HT-29 (cell line): ENCODE data around the gene HOXA7. TPM values are rescaled to one million over a fixed set of nuclear protein-coding genes. Genes with fewer than 3 reads are reported as not detected.

Experiments used
- DNase-seq: peaks from one replicate; pipeline ENCODE4 v3.0.0-alpha.2; 2015; ENCODE audit warnings: low spot score
- total RNA-seq: library from RNA; depleted of rRNA; stranded (reverse); fragments of >200 nt; shearing (Covaris generic); gene quantifications from 2 replicates; pipeline ENCODE4 v1.2.3, GENCODE V29; 2014

Gene HOXA7
- total RNA-seq, 1 experiment from 2014 or later = 10.7 TPM

DNA sequence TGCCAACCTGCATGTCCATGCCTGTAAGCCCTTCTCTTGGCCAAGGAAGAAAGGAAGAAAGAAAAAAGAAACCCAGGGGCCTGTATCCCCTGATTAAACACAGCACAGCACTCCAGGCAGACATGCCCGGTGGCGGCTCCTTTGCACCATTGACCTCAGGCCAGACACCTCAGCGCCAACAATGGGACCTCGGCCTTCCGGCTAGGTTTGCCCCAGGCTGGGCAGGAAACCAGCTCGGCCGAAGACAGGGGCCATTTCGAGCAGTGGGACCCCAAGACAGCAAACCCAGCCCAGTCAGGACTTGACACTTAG lies 14.8 kb upstream of the HOXA7 start:
- no peak for DNase-seq

DNA sequence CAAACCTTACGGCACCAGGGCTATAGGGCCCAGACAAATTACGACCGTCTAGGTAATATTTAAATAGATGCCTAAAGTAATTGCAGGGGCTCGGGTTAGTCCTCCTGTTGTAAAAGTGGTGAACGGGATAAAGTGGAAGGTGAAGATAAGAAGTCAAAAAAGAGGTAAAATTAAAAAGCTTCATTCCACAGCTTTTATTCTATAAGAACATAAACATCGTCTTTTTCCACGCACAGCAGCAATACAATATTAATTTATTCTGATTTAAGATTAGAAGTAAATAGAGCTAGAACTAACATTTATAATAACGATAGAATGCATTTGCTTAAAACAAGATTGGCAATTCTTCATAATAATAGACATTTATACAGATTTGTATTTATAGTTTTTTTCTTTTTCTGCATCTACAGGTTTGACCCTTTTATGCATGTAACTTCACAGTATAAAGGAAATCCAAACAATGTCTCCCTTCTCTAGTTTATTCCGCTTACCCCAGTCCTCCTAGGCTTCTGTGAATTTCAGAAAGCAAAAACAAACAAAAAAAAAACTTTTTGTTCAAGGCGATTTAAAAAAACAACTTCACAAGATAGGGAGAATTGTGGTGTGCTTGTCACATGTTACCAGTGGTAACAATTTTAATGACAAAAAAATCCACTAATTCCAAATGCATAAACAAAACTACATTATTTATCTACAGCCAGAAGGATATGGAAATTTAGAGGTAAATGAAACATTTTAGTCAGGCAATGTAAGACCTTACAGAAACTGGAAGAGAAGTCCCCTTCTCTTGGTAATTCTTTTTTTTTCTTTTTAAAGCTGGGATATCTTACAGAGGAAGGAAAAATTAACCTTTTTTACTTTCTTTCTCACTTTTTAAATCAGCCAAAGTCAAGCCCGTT lies 14.2 kb upstream of the HOXA7 start:
- peak; percentile 76 for DNase-seq

DNA sequence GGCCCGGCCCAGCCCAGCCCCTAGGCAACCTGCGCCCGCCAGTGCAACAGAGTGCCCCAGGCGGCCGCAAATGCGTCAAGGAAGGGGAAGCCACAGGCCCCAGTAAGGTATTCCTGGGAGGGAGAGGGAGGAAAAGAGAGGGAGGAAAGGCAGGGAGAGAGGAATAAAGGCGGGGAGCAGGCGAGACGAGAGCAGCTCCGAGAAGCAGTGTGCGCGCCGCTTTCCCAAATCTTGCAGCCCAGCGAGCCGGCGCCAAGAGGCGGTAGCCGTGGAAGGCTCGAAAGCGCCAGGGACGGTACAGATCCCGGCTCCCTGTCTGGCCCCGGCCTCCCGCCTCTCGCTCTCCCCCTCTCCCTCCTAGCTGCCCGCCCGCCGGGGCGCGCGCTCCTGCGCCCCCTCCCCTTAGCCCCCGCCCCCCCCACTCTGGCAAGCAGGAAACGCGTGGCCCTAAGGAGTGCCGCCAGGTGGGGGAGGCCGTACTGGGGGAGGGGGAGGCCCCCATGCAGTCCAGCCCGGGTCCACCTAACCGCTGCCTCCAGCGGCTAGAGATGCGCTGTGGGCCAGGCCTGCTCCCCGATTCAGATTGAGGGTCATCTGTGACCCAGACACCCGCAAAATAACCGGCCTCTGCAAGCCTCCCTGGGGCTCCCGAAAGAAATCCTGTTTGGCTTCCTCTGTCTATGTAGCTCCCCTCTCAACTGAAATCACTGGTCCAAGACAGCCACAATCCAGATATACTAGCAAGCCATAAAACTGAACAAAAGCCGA lies 13.4 kb upstream of the HOXA7 start:
- peak; percentile 83 for DNase-seq

DNA sequence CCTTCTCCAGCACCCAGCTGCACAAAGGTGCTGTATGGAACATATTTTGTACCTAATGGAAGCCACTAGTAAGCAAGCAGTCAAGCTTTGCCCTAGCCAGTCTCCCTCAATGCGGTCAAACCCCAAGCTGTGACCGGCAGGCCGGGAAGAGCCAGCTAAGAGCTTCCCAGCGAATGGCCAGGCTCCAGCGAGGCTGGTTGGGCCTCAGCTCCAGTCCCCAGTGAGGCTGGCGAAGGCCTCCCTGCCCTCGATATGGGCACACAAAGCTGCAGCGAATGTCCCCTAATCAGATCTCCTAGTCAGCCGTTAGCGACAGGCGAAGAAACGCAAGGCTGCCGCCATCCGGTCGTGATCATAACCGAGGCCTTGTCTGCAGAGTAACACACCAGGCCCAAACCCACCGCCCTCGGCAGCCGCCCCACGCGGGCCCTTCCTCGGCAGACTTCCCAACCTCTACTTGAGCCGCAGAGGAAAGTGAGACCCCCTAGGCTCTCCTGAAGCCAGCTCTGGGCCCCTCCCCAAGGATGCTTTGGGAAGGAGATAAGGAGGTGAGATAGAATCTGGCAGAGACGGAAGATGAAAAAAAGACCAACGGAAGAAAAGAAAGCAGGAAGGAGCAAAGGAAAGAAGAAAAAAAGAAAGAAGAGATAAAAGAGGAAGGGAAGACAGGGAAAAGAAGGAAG lies 11.9 kb upstream of the HOXA7 start:
- peak; percentile 88 for DNase-seq

DNA sequence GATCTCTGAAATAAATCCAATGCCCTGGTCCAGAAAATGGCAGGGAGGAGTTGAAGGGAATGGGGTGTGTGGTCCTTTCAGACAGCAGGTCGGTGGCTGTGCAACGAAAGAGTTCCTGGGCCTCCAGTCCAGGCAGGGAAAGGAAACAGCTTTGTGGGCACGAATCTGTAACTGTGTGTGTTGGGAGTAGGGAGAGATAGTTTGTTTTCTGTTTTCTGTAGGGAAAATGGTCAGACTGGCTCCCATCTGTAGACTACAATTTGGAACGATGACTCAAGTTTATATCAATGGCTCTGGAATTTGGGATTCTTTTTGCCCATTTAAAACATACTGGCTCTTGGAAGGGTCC lies 11.4 kb upstream of the HOXA7 start:
- peak; percentile 73 for DNase-seq

DNA sequence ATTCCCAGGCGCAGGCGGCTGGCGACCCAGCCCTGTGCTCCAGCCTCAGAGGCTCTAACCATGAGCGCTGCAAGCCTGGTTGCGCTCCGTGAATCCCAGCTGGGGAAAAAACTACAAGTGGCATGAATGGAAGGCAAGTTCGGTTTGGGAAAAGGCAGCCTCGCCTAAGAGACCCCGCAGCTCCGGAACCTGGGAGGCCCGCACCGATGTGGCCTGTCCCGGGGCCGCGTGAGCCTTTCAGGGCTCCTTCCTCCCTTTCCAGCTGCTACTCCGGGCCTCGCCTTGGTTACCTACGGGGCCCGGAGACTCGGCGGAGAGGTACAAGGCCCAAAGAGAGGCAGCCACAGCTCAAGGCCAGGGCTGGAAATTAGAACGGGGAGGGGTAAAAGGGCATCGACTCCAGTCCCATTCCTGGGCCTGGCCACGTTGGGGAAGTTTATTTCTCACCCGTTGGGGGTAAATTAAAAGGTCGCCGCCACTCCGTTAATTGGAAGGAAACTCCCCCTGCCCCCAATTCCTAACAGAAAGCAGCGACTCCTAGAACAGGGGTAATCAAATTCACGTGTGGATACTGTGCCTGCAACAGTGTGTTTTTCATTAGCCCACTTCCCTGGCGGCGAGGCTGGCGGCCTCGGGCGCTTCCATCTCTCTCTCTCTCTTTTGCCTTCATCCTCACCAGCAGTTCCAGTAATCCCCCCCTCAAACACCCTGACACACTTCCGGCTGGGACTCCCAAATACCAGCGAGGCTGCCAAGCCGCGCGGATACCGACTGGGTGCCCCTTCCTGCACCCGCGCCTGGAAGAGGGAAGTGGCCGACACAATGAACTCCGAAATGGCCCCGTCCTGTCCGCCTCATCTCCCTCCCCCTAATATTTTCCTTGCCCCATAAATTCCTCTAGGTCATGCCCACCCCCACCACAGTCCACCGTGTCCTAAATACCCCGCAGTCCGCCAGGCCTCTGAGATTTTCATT lies 10.3 kb upstream of the HOXA7 start:
- DNase-seq = peak; percentile 72

DNA sequence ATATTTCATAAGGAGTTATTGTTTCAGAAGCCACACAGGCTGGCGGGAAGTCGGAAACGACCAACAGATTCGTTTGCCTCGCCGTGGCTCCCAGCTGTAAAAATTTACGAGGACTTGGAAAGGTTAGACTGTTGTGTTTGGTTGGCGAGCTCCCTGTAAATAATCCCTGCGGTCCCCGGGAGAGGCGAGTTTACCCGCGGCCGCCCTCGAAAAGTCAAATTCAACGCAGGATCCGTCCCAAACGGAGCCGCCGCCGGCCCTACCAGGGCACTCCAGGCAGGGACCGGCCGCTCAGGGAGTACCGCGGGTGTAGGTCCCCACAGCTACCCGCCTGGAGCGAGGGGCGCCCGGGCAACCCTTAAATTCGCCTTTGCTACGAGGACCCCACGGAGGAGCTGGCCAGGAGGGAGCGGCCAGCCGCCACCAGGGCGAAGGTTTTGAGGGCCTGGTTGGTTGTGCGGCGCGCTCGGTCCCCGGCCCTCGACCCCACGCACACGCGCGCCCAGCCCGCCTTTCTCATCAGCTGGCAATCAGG lies 9.6 kb upstream of the HOXA7 start:
- DNase-seq = no peak

DNA sequence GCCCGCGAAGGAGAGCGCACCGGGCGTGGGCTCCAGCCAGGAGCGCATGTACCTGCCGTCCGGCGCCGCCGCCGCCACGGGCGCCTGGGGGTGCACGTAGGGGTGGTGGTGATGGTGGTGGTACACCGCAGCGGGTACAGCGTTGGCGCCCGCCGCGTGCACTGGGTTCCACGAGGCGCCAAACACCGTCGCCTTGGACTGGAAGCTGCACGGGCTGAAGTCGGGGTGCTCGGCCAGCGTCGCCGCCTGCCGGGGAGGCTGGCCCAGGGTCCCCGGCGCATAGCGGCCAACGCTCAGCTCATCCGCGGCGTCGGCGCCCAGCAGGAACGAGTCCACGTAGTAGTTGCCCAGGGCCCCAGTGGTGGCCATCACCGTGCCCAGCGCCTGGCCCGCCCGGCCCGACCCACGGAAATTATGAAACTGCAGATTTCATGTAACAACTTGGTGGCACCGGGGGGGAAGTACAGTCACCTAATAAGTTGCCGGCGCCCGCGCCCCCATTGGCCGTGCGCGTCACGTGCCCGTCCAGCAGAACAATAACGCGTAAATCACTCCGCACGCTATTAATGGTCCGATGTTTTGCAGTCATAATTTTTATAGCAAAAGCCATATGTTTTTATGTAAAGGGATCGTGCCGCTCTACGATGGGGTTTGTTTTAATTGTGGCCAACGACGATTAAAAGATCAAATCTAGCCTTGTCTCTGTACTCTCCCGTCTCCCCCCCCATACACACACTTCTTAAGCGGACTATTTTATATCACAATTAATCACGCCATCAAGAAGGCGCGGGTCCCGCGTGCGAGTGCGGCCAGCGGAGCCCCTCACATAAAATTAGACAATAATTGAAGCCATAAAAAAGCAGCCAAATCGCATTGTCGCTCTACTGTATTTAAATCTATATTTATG lies 8.9 kb upstream of the HOXA7 start, which contains the start of gene HOXA9:
Gene HOXA9 (minus strand): TSS at position 449 of the 907 bp plus-strand sequence. CDS start 80 bp downstream, at position 369.
- DNase-seq = peak; percentile 97

DNA sequence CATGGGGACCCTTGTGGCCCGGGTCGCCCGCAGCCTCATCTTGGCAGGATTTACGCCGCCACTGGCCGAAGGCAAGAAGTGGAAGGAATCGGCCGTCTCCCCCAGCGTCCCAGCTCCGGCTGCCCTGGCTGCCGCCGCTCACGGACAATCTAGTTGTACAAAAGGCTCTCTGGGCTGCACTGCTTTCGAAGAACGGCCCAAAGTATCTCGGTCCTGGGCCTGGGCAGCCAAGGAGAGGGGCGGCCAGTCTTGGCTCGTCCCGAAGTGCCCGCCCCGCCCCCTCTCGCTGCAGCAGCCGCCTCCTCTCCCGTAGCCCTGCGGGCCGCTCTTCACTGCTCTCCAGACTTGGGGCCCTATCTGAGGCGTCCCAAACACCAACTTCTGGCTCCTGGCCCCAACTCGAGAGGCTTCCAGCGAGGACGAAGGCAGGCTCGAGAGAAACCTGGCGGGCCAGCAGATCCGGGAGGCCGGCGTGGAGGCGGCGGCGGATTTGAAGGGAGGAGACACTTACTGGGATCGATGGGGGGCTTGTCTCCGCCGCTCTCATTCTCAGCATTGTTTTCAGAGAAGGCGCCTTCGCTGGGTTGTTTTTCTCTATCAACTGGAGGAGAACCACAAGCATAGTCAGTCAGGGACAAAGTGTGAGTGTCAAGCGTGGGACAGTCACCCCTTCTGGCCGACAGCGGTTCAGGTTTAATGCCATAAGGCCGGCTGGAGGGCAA lies 8.1 kb upstream of the HOXA7 start:
- DNase-seq = no peak

DNA sequence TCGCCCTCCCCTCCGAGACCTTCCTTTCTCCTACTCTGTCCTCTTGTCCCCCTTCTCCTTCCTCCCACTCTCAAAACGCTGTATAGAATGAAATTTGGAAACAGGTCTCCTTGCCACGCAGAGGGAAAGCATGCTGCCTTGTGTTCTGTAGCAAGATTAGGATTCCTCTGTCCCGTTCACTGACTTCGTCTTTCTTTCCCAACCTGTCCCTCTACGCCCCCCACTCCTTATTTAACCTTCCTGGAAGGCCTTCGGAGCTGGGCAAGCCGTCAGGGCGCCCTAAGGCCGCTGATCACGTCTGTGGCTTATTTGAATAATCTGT lies 7.5 kb upstream of the HOXA7 start:
- no peak for DNase-seq

DNA sequence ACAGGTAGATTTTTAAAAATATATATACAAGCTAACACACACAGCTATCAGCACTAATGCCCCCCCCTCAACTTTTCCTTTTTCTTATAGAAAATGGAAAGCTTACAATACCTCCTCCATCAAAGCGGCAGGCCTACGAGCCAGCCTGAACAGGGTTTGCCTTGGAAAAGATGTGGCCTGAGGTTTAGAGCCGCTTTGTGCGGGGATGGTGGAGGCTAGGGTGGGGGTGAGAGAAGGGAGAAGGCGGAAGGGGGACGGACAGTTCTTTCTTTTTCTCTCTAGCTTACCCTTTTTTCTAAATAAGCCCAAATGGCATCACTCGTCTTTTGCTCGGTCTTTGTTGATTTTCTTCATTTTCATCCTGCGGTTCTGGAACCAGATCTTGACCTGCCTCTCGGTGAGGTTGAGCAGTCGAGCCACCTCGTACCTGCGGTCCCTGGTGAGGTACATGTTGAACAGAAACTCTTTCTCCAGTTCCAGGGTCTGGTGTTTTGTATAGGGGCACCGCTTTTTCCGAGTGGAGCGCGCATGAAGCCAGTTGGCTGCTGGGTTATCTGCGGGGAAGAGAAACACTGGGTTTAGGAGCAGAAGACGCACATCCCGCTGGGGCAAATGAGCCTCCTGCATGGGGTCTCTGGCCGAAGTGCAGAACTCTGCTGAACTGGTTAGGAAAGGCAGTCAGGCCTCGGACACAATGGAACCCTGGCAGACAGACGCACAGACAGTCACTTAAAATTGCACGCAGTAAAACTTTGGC lies 7.0 kb upstream of the HOXA7 start:
- no peak for DNase-seq

DNA sequence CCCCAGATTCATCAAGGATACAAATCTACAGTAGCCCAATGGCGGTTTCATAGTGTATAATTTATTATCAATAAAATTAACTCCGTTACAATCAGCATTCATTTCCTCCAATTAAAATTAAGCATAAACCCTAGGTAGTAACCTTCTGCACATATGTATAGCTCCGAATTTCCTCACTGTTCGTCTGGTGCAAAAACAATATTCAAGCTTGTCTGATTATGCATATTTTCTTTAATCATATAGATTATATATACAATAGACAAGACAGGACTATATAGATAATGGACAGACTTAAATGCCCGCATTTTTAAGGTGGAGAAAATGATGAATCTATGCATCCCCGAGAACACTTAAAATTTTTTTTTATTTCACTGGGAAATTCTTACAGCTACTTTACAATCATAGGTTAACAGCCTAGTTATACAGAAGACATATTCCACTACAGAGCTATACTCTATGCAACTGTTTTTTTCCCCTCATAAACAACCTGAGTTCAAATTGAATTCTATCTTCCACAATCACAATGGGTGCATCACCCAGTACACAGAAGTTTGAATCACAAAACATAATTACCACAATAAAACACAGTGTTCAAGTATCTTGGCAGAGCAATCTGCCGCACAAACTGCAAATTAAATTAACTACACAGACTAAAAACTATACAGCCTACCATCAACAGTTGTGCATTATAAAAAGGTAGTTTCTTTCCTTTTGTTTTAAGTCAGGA lies 6.2 kb upstream of the HOXA7 start:
- no peak for DNase-seq

DNA sequence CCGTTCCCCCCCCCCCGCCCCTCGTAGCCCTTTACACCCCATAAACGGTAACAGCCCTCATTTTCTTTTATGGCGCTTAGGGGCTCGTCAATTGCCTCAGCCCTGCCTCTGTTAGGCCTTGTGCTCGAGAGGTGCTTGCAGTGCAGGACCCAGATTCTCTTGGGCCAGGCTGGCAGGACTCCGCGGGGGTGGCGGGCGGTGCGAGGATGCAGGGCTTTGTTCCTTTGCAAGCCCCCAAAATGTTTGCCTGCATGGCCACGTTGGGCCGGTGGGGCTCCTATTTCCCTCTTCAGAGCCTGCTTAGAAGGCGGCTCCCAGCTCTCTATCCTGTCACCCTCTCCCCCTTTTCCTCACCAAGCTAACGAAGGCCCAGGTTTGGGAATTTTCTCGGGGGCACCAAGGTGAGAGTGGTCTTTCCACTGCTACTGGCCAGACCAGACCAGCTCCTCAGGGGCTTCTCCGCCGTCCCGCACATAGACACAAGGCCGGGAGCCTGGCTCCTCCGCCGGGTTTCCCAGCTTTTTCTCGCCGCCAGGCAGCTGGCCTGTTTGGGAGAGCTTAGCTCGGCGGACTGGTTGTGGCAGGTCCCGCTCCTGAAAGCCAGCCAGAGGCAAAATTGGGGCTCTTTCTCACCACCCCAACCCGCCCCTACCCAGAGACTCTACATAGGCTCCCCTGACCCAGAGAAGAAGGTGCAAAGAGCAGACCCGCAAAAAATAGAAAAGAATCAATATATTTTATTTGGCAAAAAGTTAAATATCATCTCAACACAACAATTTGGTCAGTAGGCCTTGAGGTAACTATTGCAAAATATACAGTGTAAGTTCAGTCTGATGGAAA lies 5.5 kb upstream of the HOXA7 start:
- no peak for DNase-seq

DNA sequence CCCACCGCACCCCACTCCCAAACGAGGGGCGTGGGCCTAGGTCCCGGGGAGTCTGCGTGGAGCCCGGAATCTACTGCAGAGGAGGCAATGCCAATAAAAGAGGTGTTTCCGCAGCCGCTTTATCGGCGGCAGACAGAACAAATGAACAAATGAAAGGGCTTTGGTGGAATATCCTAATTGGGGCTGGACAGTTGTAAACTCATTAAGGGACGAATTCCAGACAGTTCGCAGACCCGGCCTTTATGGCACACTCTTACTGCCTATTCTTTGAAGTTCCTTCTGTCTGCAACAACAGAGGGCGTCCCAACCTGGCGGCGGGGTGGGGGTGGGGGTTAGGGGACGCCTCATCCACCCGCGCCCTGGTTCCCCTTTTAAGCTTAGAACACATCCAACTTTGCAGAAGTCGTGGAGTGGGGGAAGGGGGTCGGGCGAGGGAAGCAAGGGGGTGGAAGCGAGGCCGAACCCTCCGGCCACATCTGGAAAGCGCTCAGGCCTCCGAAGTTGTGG lies 4.8 kb upstream of the HOXA7 start:
- DNase-seq = no peak

DNA sequence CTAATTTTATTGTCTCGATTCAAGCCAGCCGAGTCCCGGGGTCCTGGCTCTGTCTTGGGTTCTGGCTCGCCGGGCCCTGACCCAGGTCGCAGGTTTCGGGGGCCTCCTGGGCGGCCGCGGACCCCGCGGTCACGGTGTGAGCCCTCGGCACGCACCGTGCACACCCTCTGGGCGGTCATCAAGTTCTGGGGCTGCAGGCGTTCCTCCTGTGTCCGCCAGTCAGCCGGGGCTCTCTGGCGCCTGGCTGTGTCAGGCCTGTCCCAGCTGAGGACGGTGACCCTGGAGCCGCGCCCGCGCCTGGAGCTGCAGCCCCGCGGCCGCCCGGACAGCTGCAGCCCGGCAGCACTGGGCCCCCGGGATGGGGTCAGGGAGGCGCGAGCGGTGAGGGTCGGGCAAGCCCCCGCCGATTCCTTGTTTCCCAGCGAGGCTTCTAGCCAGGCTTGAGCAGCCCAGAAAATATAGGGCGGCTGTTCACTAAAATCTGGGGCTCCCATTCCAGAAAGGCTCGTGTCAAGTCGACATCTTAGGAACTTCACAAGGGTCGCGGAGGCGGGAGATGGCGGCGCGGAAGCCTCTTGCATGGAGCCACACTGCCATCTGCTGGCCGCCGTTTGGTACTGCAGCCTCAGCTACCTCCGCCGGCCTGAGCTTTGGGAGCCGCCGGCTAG lies 4.2 kb upstream of the HOXA7 start:
- peak; percentile 93 for DNase-seq

DNA sequence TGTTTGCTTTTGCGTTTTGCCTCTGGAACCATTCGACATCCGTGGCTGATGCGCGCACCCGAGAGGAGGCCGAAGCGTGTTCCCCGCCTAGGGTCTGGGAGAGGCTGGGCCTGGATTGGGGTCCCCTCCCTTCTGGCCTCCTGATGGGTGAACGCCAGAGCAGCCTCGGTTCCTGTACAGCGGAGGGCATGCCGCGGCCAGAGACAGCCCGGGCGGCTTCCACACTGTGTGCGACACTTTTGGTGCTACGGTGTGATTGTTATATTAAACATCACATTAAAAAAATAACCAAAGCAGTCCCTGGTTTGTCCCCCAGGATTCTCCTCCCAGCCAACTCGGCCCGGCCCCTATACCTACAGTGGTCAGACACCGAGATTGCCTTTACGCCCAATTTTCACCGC lies 3.7 kb upstream of the HOXA7 start:
- no peak for DNase-seq
